Measurements from ENCODE around the gene RGS10. TPM values are rescaled to one million over a fixed set of nuclear protein-coding genes. Genes with fewer than 3 reads are reported as not detected.
A peak's percentile ranks its signal among the peaks of the same experiment; 100 is the strongest.

The RGS10 gene
- total RNA-seq, 1 donor from 2014 or later, result 311 TPM

- peaks cover 12% of the 10 kb centered on the region for H3K4me1 Mint-ChIP-seq (ENCODE audit: low read depth, unreplicated experiment)
- DNase-seq, result no peak
- H3K4me3 Mint-ChIP-seq (ENCODE audit: unreplicated experiment), result no peak overlapping the region
- H3K27me3 Mint-ChIP-seq (ENCODE audit: unreplicated experiment), result peaks cover 9% of the 10 kb centered on the region
- H3K36me3 Mint-ChIP-seq (ENCODE audit: unreplicated experiment), result no peaks in the 10 kb centered on the region
- H3K27ac Mint-ChIP-seq (ENCODE audit: unreplicated experiment), result peak overlapping the region; percentile 8
- TF ChIP-seq CTCF (IDR thresholded peaks at IDR 0.05; ENCODE audit: partially characterized antibody, unreplicated experiment), result no peak
- peaks cover 4% of the 10 kb centered on the region for H3K9me3 Mint-ChIP-seq (ENCODE audit: unreplicated experiment)
Observed at GRCh38 chr10:119456435-119456810, 86.1 kb downstream of the RGS10 start.

- Mint-ChIP-seq H3K27ac (ENCODE audit: unreplicated experiment) (no peak overlapping the region), H3K27me3 (ENCODE audit: unreplicated experiment) (peaks cover 9% of the 10 kb centered on the region)
- DNase-seq, result no peak
Observed at GRCh38 chr10:119455609-119456434, 86.7 kb downstream of the RGS10 start.

GRCh38 chr10:119454990-119455389 is 87.5 kb downstream of the RGS10 start:
- Mint-ChIP-seq H3K36me3 (ENCODE audit: unreplicated experiment) (no peaks in the 10 kb centered on the region), H3K27me3 (ENCODE audit: unreplicated experiment) (peaks cover 9% of the 10 kb centered on the region), H3K27ac (ENCODE audit: unreplicated experiment) (no peak overlapping the region), H3K4me3 (ENCODE audit: unreplicated experiment) (no peak overlapping the region), H3K9me3 (ENCODE audit: unreplicated experiment) (peaks cover 7% of the 10 kb centered on the region), H3K4me1 (ENCODE audit: low read depth, unreplicated experiment) (peaks cover 13% of the 10 kb centered on the region)
- no peak for TF ChIP-seq CTCF (IDR thresholded peaks at IDR 0.05; ENCODE audit: partially characterized antibody, unreplicated experiment)
- no peak for DNase-seq

More at GRCh38 chr10:119455609-119456434, 86.7 kb downstream of the RGS10 start:
- no peaks in the 10 kb centered on the region for H3K36me3 Mint-ChIP-seq (ENCODE audit: unreplicated experiment)
- peaks cover 12% of the 10 kb centered on the region for H3K4me1 Mint-ChIP-seq (ENCODE audit: low read depth, unreplicated experiment)
- no peak for TF ChIP-seq CTCF (IDR thresholded peaks at IDR 0.05; ENCODE audit: partially characterized antibody, unreplicated experiment)
- H3K9me3 Mint-ChIP-seq (ENCODE audit: unreplicated experiment), result peaks cover 4% of the 10 kb centered on the region
- H3K4me3 Mint-ChIP-seq (ENCODE audit: unreplicated experiment), result no peak overlapping the region

- Mint-ChIP-seq H3K27me3 (ENCODE audit: unreplicated experiment) (peaks cover 10% of the 10 kb centered on the region), H3K4me1 (ENCODE audit: low read depth, unreplicated experiment) (peaks cover 18% of the 10 kb centered on the region), H3K9me3 (ENCODE audit: unreplicated experiment) (peaks cover 11% of the 10 kb centered on the region), H3K27ac (ENCODE audit: unreplicated experiment) (no peak overlapping the region), H3K4me3 (ENCODE audit: unreplicated experiment) (no peak overlapping the region), H3K36me3 (ENCODE audit: unreplicated experiment) (no peaks in the 10 kb centered on the region)
- DNase-seq, result no peak
- TF ChIP-seq CTCF (IDR thresholded peaks at IDR 0.05; ENCODE audit: partially characterized antibody, unreplicated experiment), result no peak
Observed at GRCh38 chr10:119454316-119454715, 88.2 kb downstream of the RGS10 start.

GRCh38 chr10:119453313-119453712 is 89.2 kb downstream of the RGS10 start:
- no peak for TF ChIP-seq CTCF (IDR thresholded peaks at IDR 0.05; ENCODE audit: partially characterized antibody, unreplicated experiment)
- H3K36me3 Mint-ChIP-seq (ENCODE audit: unreplicated experiment), result no peaks in the 10 kb centered on the region
- peaks cover 15% of the 10 kb centered on the region for H3K4me1 Mint-ChIP-seq (ENCODE audit: low read depth, unreplicated experiment)
- peaks cover 11% of the 10 kb centered on the region for H3K9me3 Mint-ChIP-seq (ENCODE audit: unreplicated experiment)
- peaks cover 10% of the 10 kb centered on the region for H3K27me3 Mint-ChIP-seq (ENCODE audit: unreplicated experiment)
- H3K27ac Mint-ChIP-seq (ENCODE audit: unreplicated experiment), result no peak overlapping the region
- no peak overlapping the region for H3K4me3 Mint-ChIP-seq (ENCODE audit: unreplicated experiment)
- no peak for DNase-seq

Measured in glutamatergic neuron (in vitro differentiated cells).